ENCODE data around the gene CAMK1.

The CAMK1 gene

GRCh38 chr3:9747267-9747666 is 22.5 kb downstream of the CAMK1 start:
- DNase-seq (ENCODE audit: low read depth): peak; percentile 75
- no peak overlapping the region for H3K4me3 ChIP-seq (ENCODE audit: control insufficient read depth, low read depth, low read length)
- TF ChIP-seq CTCF (conservative IDR thresholded peaks at IDR 0.05; ENCODE audit: control insufficient read depth, insufficient read depth, low read depth, low read length): no peak

- DNase-seq (ENCODE audit: low read depth): peak; percentile 90
- TF ChIP-seq CTCF (conservative IDR thresholded peaks at IDR 0.05; ENCODE audit: control insufficient read depth, insufficient read depth, low read depth, low read length): no peak
- no peak overlapping the region for H3K4me3 ChIP-seq (ENCODE audit: control insufficient read depth, low read depth, low read length)
Observed at GRCh38 chr3:9746330-9746729, 23.4 kb downstream of the CAMK1 start.

- no peak for DNase-seq (ENCODE audit: low read depth)
Observed at GRCh38 chr3:9745521-9745920, 24.2 kb downstream of the CAMK1 start.

GRCh38 chr3:9744162-9744561 is 25.6 kb downstream of the CAMK1 start:
- TF ChIP-seq CTCF (conservative IDR thresholded peaks at IDR 0.05; ENCODE audit: control insufficient read depth, insufficient read depth, low read depth, low read length): no peak
- no peak for DNase-seq (ENCODE audit: low read depth)
- H3K4me3 ChIP-seq (ENCODE audit: control insufficient read depth, low read depth, low read length): no peak overlapping the region

More at GRCh38 chr3:9745521-9745920, 24.2 kb downstream of the CAMK1 start:
- TF ChIP-seq CTCF (conservative IDR thresholded peaks at IDR 0.05; ENCODE audit: control insufficient read depth, insufficient read depth, low read depth, low read length): no peak
- H3K4me3 ChIP-seq (ENCODE audit: control insufficient read depth, low read depth, low read length): no peak overlapping the region

GRCh38 chr3:9743548-9743947 is 26.2 kb downstream of the CAMK1 start:
- TF ChIP-seq CTCF (conservative IDR thresholded peaks at IDR 0.05; ENCODE audit: control insufficient read depth, insufficient read depth, low read depth, low read length): no peak
- H3K4me3 ChIP-seq (ENCODE audit: control insufficient read depth, low read depth, low read length): no peak overlapping the region
- DNase-seq (ENCODE audit: low read depth): no peak

- no peak for DNase-seq (ENCODE audit: low read depth)
- H3K4me3 ChIP-seq (ENCODE audit: control insufficient read depth, low read depth, low read length): no peak overlapping the region
- TF ChIP-seq CTCF (conservative IDR thresholded peaks at IDR 0.05; ENCODE audit: control insufficient read depth, insufficient read depth, low read depth, low read length): no peak
Observed at GRCh38 chr3:9742560-9742959, 27.2 kb downstream of the CAMK1 start.

- H3K4me3 ChIP-seq (ENCODE audit: control insufficient read depth, low read depth, low read length): no peak overlapping the region
- no peak for TF ChIP-seq CTCF (conservative IDR thresholded peaks at IDR 0.05; ENCODE audit: control insufficient read depth, insufficient read depth, low read depth, low read length)
- no peak for DNase-seq (ENCODE audit: low read depth)
Observed at GRCh38 chr3:9739181-9739580, 30.6 kb downstream of the CAMK1 start.

All from fibroblast of mammary gland (primary cell).